NCI-H748 (cell line): ENCODE results near the gene HTR3B.

Experiments
- DNase-seq: peaks from one replicate; lab custom pipeline; 2025; ENCODE audit not compliant: unreplicated experiment; lab: John Stamatoyannopoulos, UW

The HTR3B gene

DNA sequence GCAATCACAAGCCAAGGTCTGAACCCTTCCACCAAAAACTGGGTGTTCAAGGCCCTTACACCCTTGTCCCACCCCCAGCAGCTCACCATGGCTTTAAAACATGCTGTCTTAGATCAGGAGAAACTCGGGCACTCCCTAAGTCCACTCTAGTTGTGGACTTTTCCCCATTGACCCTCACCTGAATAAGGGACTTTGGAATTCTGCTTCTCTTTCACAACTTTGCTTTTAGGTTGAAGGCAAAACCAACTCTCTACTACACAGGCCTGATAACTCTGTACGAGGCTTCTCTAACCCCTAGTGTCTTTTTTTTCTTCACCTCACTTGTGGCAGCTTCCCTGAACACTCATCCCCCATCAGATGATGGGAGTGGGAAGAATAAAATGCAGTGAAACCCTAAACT, 85.3 kb downstream of the HTR3B start:
- no peak for DNase-seq

DNA sequence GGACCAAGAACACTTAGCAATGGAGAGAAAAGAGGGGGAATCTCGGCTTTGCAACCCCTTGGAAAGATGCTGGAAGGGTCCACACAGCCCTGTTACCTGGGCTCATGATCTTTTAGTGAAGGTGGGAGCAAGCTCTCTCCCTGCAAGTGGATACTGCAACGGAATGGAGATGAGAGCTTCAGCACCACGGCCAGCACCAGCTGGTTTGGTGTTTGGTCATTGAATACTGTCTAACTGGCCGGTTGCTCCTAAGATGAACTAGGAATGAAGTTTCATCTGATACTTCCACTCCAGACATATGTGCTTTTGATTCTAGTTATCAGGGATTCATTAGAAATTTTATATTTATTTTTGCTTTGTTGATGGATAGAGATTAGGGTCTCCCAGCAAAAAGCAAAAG, 86.6 kb downstream of the HTR3B start:
- no peak for DNase-seq

DNA sequence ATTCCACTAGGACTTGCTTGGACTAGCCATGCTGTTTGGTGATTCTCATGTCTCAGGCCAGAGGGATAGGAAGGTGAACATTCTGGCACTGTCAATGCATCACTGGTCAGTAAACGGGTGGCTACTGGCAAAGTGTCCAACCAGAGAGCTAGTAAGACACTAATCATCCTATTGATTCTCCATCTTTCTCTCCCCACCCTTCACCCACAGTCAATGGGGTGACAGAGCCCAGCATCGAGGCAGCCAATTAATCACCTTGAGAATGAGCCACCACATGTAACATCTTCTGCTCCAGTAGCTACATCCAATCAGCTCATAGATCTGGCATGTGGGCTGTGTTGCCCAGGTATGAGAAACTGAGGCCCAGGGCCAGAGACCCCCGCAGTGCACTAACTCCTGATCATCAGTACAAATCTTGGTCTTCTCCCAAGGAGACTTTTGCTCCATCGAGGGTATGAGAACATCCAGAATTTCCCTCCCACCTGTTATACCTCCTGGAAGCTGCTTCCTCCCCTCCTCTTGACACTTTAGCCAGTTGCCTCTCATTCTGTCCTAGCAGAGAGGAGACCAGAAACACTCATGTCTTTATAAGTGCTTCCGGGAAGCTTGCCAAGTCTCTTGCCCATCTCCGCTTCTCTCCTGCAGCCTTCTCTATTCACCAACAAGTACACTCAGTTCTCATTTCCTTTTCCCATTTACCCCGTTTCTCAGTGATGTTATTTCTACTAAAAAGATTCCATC, 87.3 kb downstream of the HTR3B start:
- DNase-seq, result peak; percentile 93

DNA sequence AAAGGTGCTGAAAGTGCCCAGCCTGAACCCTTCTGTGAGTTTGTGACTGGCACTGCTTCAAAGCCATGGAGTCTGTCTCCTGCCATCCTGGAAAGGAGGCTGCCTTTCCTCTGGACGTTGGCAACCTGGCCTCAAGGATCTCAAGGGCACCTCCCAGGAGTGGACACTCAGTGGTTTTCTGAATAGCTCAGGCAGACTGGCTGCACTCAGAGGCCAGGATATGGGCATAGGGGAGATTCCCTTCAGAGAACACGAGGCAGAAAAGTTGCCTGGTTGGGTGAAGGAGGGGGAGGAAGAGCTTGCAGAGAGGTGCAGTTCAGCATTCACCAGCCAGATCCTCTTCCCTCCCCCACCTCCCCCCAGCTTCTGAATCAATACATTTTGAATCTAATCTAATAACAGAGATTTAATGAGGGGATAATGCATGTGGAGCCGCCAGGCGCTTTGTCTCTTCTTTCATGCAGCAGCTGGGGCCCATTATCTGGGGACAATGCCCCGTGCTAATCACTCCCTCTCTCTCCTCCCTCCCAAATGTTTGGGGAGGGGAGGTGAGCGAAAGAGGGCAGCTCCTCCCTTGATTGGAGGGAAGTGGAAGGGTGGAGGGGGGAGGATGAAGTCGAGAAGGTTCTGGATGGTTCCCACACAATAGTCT, 88.0 kb downstream of the HTR3B start:
- peak; percentile 96 for DNase-seq

DNA sequence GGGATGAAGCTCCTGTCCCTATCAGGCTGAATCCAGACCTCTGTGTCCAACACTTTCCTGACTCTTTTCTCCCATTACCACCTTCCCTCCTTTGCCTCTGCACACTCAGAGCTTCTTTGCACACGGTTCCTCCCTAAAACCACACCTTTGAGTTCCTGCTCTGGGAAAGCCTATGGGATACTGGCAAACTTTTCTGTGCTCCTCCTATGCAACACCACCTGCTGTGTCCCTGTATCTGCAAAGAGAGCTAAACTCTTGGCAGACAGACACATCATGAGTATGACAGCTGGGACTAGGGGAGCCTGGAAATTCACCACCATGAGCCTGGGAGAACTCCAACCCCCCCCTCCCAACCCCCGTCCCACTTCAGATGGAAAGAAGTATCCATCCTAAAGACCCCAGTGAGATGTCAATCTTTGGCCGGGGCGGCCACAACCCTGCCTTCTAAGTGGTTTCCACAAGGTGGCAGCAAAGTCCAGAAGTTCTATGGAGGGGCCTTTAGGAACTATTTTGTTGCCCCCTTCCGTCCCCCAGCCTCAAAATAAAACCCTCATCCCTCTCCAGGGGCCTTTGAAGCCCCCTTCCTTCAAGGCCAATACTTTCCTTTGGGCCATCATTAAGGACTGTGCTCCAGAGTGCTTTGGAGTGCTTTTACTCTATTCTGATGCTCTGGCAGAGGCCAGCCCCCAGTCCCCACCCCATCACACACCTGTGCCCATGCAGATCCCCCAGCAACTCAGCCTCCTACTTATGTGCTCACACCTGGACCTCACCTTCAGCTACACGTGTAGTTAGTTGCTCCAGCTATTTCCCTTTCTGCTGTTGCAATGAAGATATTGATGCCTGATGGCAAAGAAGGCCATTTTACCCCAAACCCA, 89.7 kb downstream of the HTR3B start:
- DNase-seq, result peak; percentile 33
